Endothelial cell of umbilical vein (primary cell): Measurements from ENCODE around the gene SLC9A1. TPM values are rescaled to one million over a fixed set of nuclear protein-coding genes. Genes with fewer than 3 reads are reported as not detected.

ENCODE experiments used
- BruUV-seq: library from RNA; stranded (reverse); fragments of 400-500 nt; replicated peaks from 2 replicates; lab custom pipeline; 2021; lab: Mats Ljungman, UMichigan
- CTCF ChIA-PET: fragments of 300-600, 350-600 bp; sonication (Branson Sonifier 250); formaldehyde crosslinking; loops from one replicate; lab custom pipeline; 2021; ENCODE audit warnings: antibody characterized with exemption, inconsistent platforms; lab: Charles Lee
- POLR2A ChIA-PET: fragments of 300-600, 350-600 bp; sonication (Branson Sonifier 250); formaldehyde crosslinking; loops from one replicate; lab custom pipeline; 2021; ENCODE audit warnings: antibody characterized with exemption, inconsistent platforms; lab: Charles Lee
- DNase-seq: peaks from one replicate; pipeline ENCODE4 v3.0.0-alpha.2; 2011; ENCODE audit warnings: low read depth, low spot score
- FAIRE-seq: peaks from 2 replicates; lab custom pipeline; 2011; peaks lifted over from hg19 to GRCh38; lab: Jason Lieb, UNC
- H2AFZ ChIP-seq: 2 replicates; pipeline ENCODE4 v1.6.0; 2012; ENCODE audit warnings: low read depth, low read length, control low read depth, inconsistent platforms
- H3K27ac ChIP-seq: 2 replicates; pipeline ENCODE4 v1.5.1; 2011; ENCODE audit warnings: low read depth, mild to moderate bottlenecking, control low read depth, low read length, moderate library complexity; ENCODE audit not compliant: insufficient read depth
- H3K27me3 ChIP-seq, 2 experiments: 2 replicates each; pipeline versions ENCODE4 v1.6.0 to v1.6.1; 2011; ENCODE audit warnings: low read length in 2 of 2, mixed read lengths in 1 of 2; ENCODE audit not compliant: control insufficient read depth in 2 of 2, insufficient read depth in 2 of 2
- H3K36me3 ChIP-seq, 2 experiments: 2 replicates in 1 of 2; 3 replicates in 1 of 2; pipeline ENCODE4 v1.5.1; 2011; ENCODE audit warnings: low read length in 2 of 2, mild to moderate bottlenecking in 1 of 2, moderate library complexity in 1 of 2; ENCODE audit not compliant: control insufficient read depth in 2 of 2, insufficient read depth in 2 of 2; ENCODE audit errors: extremely low read depth in 1 of 2
- H3K4me1 ChIP-seq: 3 replicates; pipeline ENCODE4 v1.5.1; 2011; ENCODE audit warnings: mild to moderate bottlenecking, low read length; ENCODE audit not compliant: control insufficient read depth, insufficient read depth; ENCODE audit errors: extremely low read depth
- H3K4me2 ChIP-seq: 2 replicates; pipeline ENCODE4 v1.6.1; 2011; ENCODE audit warnings: low read length, control low read depth, mixed read lengths; ENCODE audit not compliant: insufficient read depth
- H3K4me3 ChIP-seq, 3 experiments: fragments of 200-600 bp in 1 of 3; sonication (generic), shearing (Covaris generic) in 1 of 3; replicated peaks in 1 of 3; 2 replicates each; pipeline ENCODE4 v1.5.1; 2011 to 2016; ENCODE audit warnings: control low read depth in 3 of 3, low read length in 3 of 3, mild to moderate bottlenecking in 2 of 3, inconsistent platforms in 1 of 3, low read depth in 1 of 3, moderate library complexity in 1 of 3; ENCODE audit not compliant: insufficient read depth in 1 of 3
- H3K79me2 ChIP-seq: 2 replicates; pipeline ENCODE4 v1.6.0; 2012; ENCODE audit warnings: low read length, inconsistent platforms; ENCODE audit not compliant: control insufficient read depth, insufficient read depth
- H3K9ac ChIP-seq: replicated peaks from 2 replicates; pipeline ENCODE3; 2011; ENCODE audit warnings: low read length, control low read depth; ENCODE audit not compliant: insufficient read depth; ENCODE audit errors: extremely low read depth
- H3K9me1 ChIP-seq: replicated peaks from 3 replicates; pipeline ENCODE4 v1.6.0; 2011; ENCODE audit warnings: mild to moderate bottlenecking, low read length; ENCODE audit not compliant: control insufficient read depth, insufficient read depth; ENCODE audit errors: extremely low read depth
- H3K9me3 ChIP-seq: replicated peaks from 2 replicates; pipeline ENCODE4 v1.5.1; 2012; ENCODE audit warnings: low read length, inconsistent platforms; ENCODE audit not compliant: control insufficient read depth, insufficient read depth
- H4K20me1 ChIP-seq: replicated peaks from 2 replicates; pipeline ENCODE3; 2011; ENCODE audit warnings: mild to moderate bottlenecking, low read length; ENCODE audit not compliant: control insufficient read depth, insufficient read depth; ENCODE audit errors: extremely low read depth
- CTCF ChIP-seq, 2 donors: IDR thresholded peaks; 1 replicate in 1 of 2; 2 replicates in 1 of 2; pipeline ENCODE4 v1.5.1; 2011; ENCODE audit warnings: low read length in 2 of 2, mild to moderate bottlenecking in 2 of 2, moderate library complexity in 2 of 2, control low read depth in 1 of 2, inconsistent platforms in 1 of 2, low read depth in 1 of 2; ENCODE audit not compliant: insufficient read depth in 1 of 2; ENCODE audit errors: extremely low read depth in 1 of 2
- EZH2 ChIP-seq: IDR thresholded peaks from 2 replicates; pipeline ENCODE4 v1.6.1; 2012; ENCODE audit warnings: borderline replicate concordance, low read depth, mild to moderate bottlenecking, moderate library complexity, low read length, inconsistent platforms; ENCODE audit not compliant: severe bottlenecking
- FOS ChIP-seq: IDR thresholded peaks from 2 replicates; pipeline ENCODE4 v1.6.1; 2011; ENCODE audit warnings: mild to moderate bottlenecking, low read length, moderate library complexity, borderline replicate concordance; ENCODE audit not compliant: insufficient read depth
- GATA2 ChIP-seq: IDR thresholded peaks from 2 replicates; pipeline ENCODE4 v1.7.0; 2011; ENCODE audit warnings: low read depth, mild to moderate bottlenecking, moderate library complexity, mixed read lengths, low read length; ENCODE audit not compliant: insufficient read length, insufficient read depth
- JUN ChIP-seq: IDR thresholded peaks from 2 replicates; pipeline ENCODE4 v1.6.1; 2011; ENCODE audit warnings: borderline replicate concordance, low read depth; ENCODE audit not compliant: insufficient read length, insufficient read depth
- MAX ChIP-seq: IDR thresholded peaks from 2 replicates; pipeline ENCODE4 v1.6.1; 2011; ENCODE audit not compliant: insufficient read depth, insufficient read length
- MYC ChIP-seq: IDR thresholded peaks from one replicate; pipeline ENCODE4 v1.6.1; 2011; ENCODE audit warnings: mild to moderate bottlenecking, low read depth, low read length
- POLR2A ChIP-seq: IDR thresholded peaks from 2 replicates; pipeline ENCODE4 v1.6.1; 2012; ENCODE audit warnings: low read depth, mild to moderate bottlenecking, control low read depth, low read length
- POLR2AphosphoS5 ChIP-seq: IDR thresholded peaks from 2 replicates; pipeline ENCODE4 v1.6.1; 2012; ENCODE audit warnings: low read depth, mild to moderate bottlenecking, control low read depth, low read length, moderate library complexity; ENCODE audit not compliant: insufficient read depth
- dilution Hi-C: fragments of 300-500 bp; cut with MboI; formaldehyde crosslinking; loops from one replicate; pipeline ENCODE4 v1.15.0; 2019; ENCODE audit warnings: low sequenced_read_pairs; ENCODE audit not compliant: extremely low pct_ligation_motif_present
- intact Hi-C: fragments of 100-400 bp; cut with micrococcal nuclease; formaldehyde crosslinking; loops from one replicate; pipeline ENCODE4 v1.10.0; 2022
- polyA plus RNA-seq, 4 experiments: library from polyadenylated mRNA; depleted of rRNA in 3 of 4; stranded (reverse) in 3 of 4; unstranded in 1 of 4; fragments of >200 nt; gene quantifications; 2 replicates each; pipeline versions ENCODE4 v1.2.1 to v1.2.3, GENCODE V29; 2011 to 2012; ENCODE audit warnings: missing spikeins in 1 of 4
- total RNA-seq: library from RNA; stranded (reverse); gene quantifications from 2 replicates; pipeline ENCODE4 v1.2.3, GENCODE V29; 2021

The SLC9A1 gene
- total and polyA plus RNA-seq, 2 donors (not counting 3 experiments of a cell fraction or from before 2014, with no cell fraction given) = 22.8 to 59.2 TPM

DNA sequence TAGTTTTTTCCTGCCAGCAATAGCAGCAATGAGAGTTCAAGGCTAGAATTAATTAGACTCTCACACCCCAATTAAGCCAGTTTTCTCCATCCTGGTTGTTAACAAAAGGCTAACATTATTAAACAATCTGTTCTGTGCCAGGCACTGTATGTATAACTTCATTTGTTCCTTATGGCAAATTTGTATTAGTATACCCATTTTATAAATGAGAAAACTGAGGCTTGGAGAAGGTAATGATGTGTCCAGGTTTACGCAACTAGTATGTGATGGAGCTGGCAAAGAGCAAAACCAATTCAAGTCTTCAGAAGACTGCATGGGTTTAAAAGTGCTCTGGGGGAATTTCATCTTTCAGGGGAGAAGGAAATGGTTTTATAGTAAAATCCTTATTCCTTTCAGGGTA, 38.3 kb upstream of the SLC9A1 start:
- BruUV-seq = no TSS peak
- no peak overlapping the region for H3K4me3 ChIP-seq
- no peaks in the 10 kb centered on the region for H3K9me3 ChIP-seq
- H3K79me2 ChIP-seq = no peaks in the 10 kb centered on the region
- no peak overlapping the region for H2AFZ ChIP-seq
- H3K4me1 ChIP-seq = no peaks in the 10 kb centered on the region
- no peak overlapping the region for H3K4me2 ChIP-seq
- H3K9me1 ChIP-seq = no peaks in the 10 kb centered on the region
- no peak overlapping the region for H3K9ac ChIP-seq
- POLR2A ChIA-PET = no interaction called here
- CTCF ChIA-PET = interaction anchor here (1.3 kb wide), 1 partner anchor 10 kb away, joined by 3 read pairs; no protein-coding TSS in a partner anchor
- no peaks in the 10 kb centered on the region for H3K36me3 ChIP-seq
- H3K27ac ChIP-seq = no peak overlapping the region
- dilution Hi-C loops = no loop called here
- no peak for DNase-seq
- no peak for FAIRE-seq
- no peaks in the 10 kb centered on the region for H4K20me1 ChIP-seq
- TF ChIP-seq MYC (no peak), MAX (no peak), POLR2A (no peak), JUN (no peak), CTCF (IDR thresholded peaks at IDR 0.05; ENCODE audit: extremely low read depth in 1 of 2, insufficient read depth in 1 of 2, low read depth in 1 of 2, low read length in 2 of 2) (no peak), EZH2 (no peak), GATA2 (no peak), FOS (no peak), POLR2AphosphoS5 (no peak)
- H3K27me3 ChIP-seq = no peaks in the 10 kb centered on the region
- intact Hi-C loops = no loop called here
